ENCODE results near the gene THSD8.

DNA sequence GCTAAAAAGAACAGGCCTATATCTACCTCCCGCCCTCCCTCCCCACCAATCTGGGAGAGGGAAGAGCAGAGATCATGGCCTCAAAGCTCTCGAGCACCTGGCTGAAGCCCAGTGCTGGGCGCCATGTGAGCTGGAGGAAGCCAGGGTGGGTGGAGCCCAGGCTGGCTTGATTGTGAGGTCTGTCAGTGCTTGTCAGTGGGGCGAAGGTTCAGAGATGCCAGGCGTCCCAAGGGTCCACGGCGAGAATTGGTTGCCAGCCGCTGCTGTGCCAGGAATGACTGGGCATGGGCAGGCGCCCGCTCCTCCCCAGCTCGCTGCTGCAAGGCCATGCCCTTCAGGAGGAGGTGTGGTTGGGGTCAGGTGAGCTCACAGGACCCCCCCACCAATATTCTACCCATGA lies 38.8 kb upstream of the THSD8 start:
- TF ChIP-seq EZH2 (IDR thresholded peaks at IDR 0.05; ENCODE audit: insufficient read depth, poor library complexity, severe bottlenecking) (no peak), EZH2phosphoT487 (IDR thresholded peaks at IDR 0.05; ENCODE audit: insufficient read depth, low read depth) (no peak)

Data from GM23248 (cell line).